ENCODE measurements around the gene OVAAL.
A peak's percentile ranks its signal among the peaks of the same experiment; 100 is the strongest.
"Not testable (repeated sequence)": the region's sequence is repeated elsewhere in the genome, so short reads cannot be mapped to it uniquely, and the experiment has no call there.

OVAAL gene

GRCh38 chr1:180551997-180552396 is 6.8 kb upstream of the OVAAL start:
- no peaks in the 10 kb centered on the region for H3K27me3 Mint-ChIP-seq
- no peak overlapping the region for H3K27ac Mint-ChIP-seq
- no peaks in the 10 kb centered on the region for H3K9me3 Mint-ChIP-seq
- no peaks in the 10 kb centered on the region for H3K36me3 Mint-ChIP-seq (ENCODE audit: low read depth)
- no peaks in the 10 kb centered on the region for H3K4me1 Mint-ChIP-seq (ENCODE audit: low read depth)
- no peak overlapping the region for H3K4me3 Mint-ChIP-seq
- DNase-seq: no peak

DNA sequence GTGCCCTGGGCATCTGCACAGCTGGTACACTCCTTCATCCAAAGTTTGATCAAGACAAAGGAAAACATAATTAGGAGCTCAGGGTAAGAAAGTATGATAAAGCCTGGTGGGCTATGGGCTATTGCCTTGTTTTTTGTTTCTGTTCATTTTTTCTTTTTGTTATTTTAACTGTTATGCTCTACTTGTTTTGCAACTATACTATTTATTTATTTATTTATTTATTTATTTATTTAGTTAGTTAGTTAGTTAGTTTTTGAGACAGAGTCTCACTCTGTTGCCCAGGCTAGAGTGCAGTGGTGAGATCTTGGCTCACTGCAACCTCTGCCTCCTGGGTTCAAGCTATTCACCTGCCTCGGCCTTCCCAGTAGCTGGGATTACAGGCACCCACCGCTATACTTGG is 5.7 kb upstream of the OVAAL start:
- H3K27ac Mint-ChIP-seq; H3K27me3 Mint-ChIP-seq; H3K4me3 Mint-ChIP-seq; DNase-seq; H3K36me3 Mint-ChIP-seq (ENCODE audit: low read depth); H3K4me1 Mint-ChIP-seq (ENCODE audit: low read depth); H3K9me3 Mint-ChIP-seq: not testable (repeated sequence)

- Mint-ChIP-seq H3K27ac (no peak overlapping the region), H3K27me3 (peaks cover 11% of the 10 kb centered on the region), H3K9me3 (no peaks in the 10 kb centered on the region), H3K36me3 (ENCODE audit: low read depth) (no peaks in the 10 kb centered on the region), H3K4me1 (ENCODE audit: low read depth) (no peaks in the 10 kb centered on the region), H3K4me3 (no peak overlapping the region)
- DNase-seq: no peak
Observed at GRCh38 chr1:180555411-180555810, 3.4 kb upstream of the OVAAL start.

DNA sequence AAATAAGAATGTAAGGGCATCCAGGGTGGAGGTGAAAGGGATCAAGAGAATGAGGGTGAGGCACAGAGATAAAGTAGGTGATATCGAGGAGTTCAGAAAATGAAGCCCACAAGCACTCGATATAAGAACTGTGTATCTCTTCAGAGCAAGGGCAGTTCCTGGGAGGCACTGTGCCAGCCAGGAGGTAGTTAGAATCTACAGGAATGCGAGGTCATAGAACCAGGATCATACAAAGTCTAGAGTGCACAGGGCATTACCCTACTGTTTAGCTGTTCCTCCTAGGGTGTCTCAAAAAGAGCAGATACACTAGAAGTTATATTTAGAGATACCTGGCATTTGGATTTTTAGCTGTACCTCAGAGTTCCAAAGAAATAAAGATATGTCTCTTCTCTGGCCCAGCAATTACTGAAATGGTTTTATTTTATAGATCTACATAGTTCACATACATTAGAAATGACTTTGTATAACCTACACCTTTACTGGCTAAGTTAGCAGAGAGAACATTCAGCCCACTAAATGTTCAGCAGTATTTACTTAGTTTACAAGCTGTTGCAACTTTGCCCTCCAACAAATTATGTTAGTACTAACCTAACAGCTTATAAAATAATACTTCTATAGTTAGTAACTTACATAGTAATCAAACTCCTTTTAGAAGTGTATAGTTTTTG is 1.6 kb downstream of the OVAAL start:
- H3K27ac Mint-ChIP-seq: no peak overlapping the region
- DNase-seq: no peak
- no peak overlapping the region for H3K4me3 Mint-ChIP-seq

GRCh38 chr1:180560868-180561600 is 2.3 kb downstream of the OVAAL start:
- Mint-ChIP-seq H3K4me3 (no peak overlapping the region), H3K36me3 (ENCODE audit: low read depth) (no peaks in the 10 kb centered on the region), H3K27ac (no peak overlapping the region), H3K9me3 (no peaks in the 10 kb centered on the region), H3K4me1 (ENCODE audit: low read depth) (no peaks in the 10 kb centered on the region), H3K27me3 (peaks cover 13% of the 10 kb centered on the region)
- no peak for DNase-seq

More for the DNA sequence above, 1.6 kb downstream of the OVAAL start:
- Mint-ChIP-seq H3K27me3 (peaks cover 11% of the 10 kb centered on the region), H3K36me3 (ENCODE audit: low read depth) (no peaks in the 10 kb centered on the region), H3K9me3 (no peaks in the 10 kb centered on the region), H3K4me1 (ENCODE audit: low read depth) (no peaks in the 10 kb centered on the region)

- DNase-seq: no peak
- Mint-ChIP-seq H3K27ac (no peak overlapping the region), H3K4me1 (ENCODE audit: low read depth) (no peaks in the 10 kb centered on the region), H3K4me3 (no peak overlapping the region), H3K9me3 (no peaks in the 10 kb centered on the region), H3K36me3 (ENCODE audit: low read depth) (no peaks in the 10 kb centered on the region), H3K27me3 (peaks cover 16% of the 10 kb centered on the region)
Observed at GRCh38 chr1:180562640-180563025, 3.9 kb downstream of the OVAAL start.

- H3K36me3 Mint-ChIP-seq (ENCODE audit: low read depth): no peaks in the 10 kb centered on the region
- H3K9me3 Mint-ChIP-seq: no peaks in the 10 kb centered on the region
- no peaks in the 10 kb centered on the region for H3K4me1 Mint-ChIP-seq (ENCODE audit: low read depth)
- no peak overlapping the region for H3K4me3 Mint-ChIP-seq
- H3K27me3 Mint-ChIP-seq: peaks cover 20% of the 10 kb centered on the region
- H3K27ac Mint-ChIP-seq: no peak overlapping the region
- no peak for DNase-seq
Observed at GRCh38 chr1:180563026-180563827, 4.5 kb downstream of the OVAAL start.

DNA sequence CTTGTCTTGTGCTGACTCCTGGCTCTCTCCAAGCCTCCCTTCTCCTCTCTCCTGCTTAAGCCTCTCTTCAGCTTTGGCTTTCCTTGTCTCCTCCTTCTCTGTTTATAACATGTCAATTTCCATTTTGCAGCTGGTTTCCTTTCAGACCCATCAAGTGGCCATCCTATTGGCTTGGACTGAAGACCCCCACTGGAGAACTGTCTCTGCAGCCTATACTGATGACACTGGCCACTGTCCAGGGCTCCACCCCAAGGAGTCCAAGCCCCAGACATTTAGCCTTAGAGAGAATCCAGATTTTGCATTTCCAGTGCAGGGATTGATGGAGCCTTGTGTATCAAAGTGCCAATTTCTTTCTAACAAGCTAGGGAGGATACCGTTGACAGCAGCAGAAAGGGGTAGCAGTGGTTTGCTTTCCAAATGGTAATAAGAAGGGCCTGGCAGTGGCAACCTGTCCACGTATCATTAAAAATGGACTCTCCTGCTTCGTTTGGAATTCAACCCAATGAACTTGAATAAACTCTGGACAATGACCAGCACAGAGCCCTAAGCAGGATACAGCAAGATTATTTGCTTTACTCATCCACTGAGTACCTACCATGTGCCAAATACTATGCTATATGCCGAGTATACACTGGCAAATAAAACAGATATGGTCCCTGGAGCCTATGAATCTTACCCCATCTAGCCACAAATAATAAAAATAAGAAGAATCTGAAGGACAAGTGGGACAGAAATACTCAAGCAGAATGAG is 6.5 kb downstream of the OVAAL start:
- H3K9me3 Mint-ChIP-seq: no peaks in the 10 kb centered on the region
- H3K36me3 Mint-ChIP-seq (ENCODE audit: low read depth): no peaks in the 10 kb centered on the region
- no peak overlapping the region for H3K4me3 Mint-ChIP-seq
- peaks cover 16% of the 10 kb centered on the region for H3K27me3 Mint-ChIP-seq
- no peaks in the 10 kb centered on the region for H3K4me1 Mint-ChIP-seq (ENCODE audit: low read depth)
- no peak overlapping the region for H3K27ac Mint-ChIP-seq
- no peak for DNase-seq

GRCh38 chr1:180566026-180566425 is 7.3 kb downstream of the OVAAL start:
- no peaks in the 10 kb centered on the region for H3K36me3 Mint-ChIP-seq (ENCODE audit: low read depth)
- H3K4me1 Mint-ChIP-seq (ENCODE audit: low read depth): peaks cover 4% of the 10 kb centered on the region
- H3K27me3 Mint-ChIP-seq: peaks cover 17% of the 10 kb centered on the region
- H3K9me3 Mint-ChIP-seq: no peaks in the 10 kb centered on the region
- no peak overlapping the region for H3K27ac Mint-ChIP-seq
- no peak overlapping the region for H3K4me3 Mint-ChIP-seq
- no peak for DNase-seq

DNA sequence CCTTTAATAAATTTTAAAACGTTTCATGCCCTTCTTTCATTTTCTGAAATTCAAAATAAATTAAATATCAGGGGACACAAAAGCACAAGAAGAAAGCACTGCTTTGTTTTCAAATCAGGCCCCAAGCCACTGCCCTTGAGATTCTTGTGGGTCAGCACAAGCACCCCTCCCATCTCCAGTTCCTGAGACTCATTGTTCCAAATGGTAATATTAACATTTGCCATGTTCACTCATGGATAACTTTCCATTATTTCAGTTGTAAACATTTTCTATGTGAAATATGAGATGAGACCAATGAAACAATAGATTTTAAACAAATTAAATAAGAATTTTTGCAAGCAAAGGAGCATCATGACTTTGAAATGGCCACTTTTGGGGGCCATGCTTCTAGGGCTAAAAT is 7.7 kb downstream of the OVAAL start:
- Mint-ChIP-seq H3K27me3 (peaks cover 17% of the 10 kb centered on the region), H3K27ac (no peak overlapping the region), H3K9me3 (peaks cover 4% of the 10 kb centered on the region), H3K4me3 (no peak overlapping the region), H3K36me3 (ENCODE audit: low read depth) (peaks cover 1% of the 10 kb centered on the region), H3K4me1 (ENCODE audit: low read depth) (peaks cover 9% of the 10 kb centered on the region)
- no peak for DNase-seq

GRCh38 chr1:180567654-180568053 is 8.9 kb downstream of the OVAAL start:
- Mint-ChIP-seq H3K27me3 (peaks cover 17% of the 10 kb centered on the region), H3K27ac (no peak overlapping the region), H3K9me3 (peaks cover 11% of the 10 kb centered on the region), H3K4me1 (ENCODE audit: low read depth) (peaks cover 20% of the 10 kb centered on the region), H3K4me3 (no peak overlapping the region), H3K36me3 (ENCODE audit: low read depth) (peaks cover 5% of the 10 kb centered on the region)
- DNase-seq: no peak

- Mint-ChIP-seq H3K36me3 (ENCODE audit: low read depth) (peaks cover 5% of the 10 kb centered on the region), H3K4me1 (ENCODE audit: low read depth) (peaks cover 26% of the 10 kb centered on the region), H3K27me3 (peaks cover 17% of the 10 kb centered on the region), H3K9me3 (peaks cover 11% of the 10 kb centered on the region), H3K27ac (no peak overlapping the region), H3K4me3 (no peak overlapping the region)
- DNase-seq: no peak
Observed at GRCh38 chr1:180568184-180568583, 9.4 kb downstream of the OVAAL start.

DNA sequence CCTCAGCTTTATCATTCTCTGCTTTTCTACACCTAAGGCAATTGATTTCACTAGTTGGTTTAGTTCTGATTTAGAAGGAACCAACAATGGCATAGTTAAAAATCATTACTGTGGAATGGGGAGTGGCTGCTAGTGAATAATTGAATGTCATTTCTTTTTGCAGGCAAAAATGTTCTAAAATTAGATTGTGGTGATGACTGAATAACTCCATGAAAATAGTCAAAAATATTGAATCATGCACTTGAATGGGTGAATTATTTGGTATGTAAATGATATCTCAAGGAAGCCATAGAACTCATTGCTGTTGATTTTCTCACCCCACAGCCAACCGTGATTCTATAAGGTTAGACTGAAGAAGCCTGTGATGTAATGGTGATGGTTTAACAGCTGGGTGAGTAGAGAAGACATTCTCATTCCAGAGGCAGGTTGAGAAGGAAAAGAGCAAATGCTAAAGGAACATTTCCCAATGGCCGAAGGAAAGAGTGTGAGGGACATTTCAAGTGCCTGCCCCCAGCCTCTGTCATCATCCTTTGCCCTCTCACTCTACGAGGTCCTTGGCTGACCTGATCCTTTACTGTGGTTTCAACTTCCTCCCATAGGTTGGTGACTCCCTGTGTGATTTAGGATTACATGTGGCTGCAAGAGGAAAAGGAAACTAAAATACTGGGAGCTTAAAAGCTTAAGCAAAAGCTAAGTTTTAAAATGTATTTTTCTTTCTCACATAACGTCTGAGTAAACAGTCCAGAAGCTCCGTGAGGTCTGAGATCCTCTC is 12.5 kb downstream of the OVAAL start:
- peaks cover 11% of the 10 kb centered on the region for H3K9me3 Mint-ChIP-seq
- peak overlapping the region; percentile 5 for H3K4me3 Mint-ChIP-seq
- peaks cover 32% of the 10 kb centered on the region for H3K4me1 Mint-ChIP-seq (ENCODE audit: low read depth)
- H3K27me3 Mint-ChIP-seq: peaks cover 31% of the 10 kb centered on the region
- H3K36me3 Mint-ChIP-seq (ENCODE audit: low read depth): peaks cover 5% of the 10 kb centered on the region
- no peak for DNase-seq
- peak overlapping the region; percentile 91 for H3K27ac Mint-ChIP-seq
